H1 (cell line): ENCODE data around the gene STRADB. TPM values are rescaled to one million over a fixed set of nuclear protein-coding genes. Genes with fewer than 3 reads are reported as not detected.

Source experiments
- CTCF ChIA-PET: fragments of 300-600 bp; sonication (Branson Sonifier 250); formaldehyde crosslinking; loops from one replicate; lab custom pipeline; 2021; ENCODE audit not compliant: partially characterized antibody; lab: Charles Lee
- POLR2A ChIA-PET: fragments of 300-600 bp; sonication (Branson Sonifier 250); formaldehyde crosslinking; loops from one replicate; lab custom pipeline; 2021; ENCODE audit warnings: inconsistent platforms; ENCODE audit not compliant: partially characterized antibody; lab: Charles Lee
- DNase-seq, 2 experiments: peaks; one replicate each; pipeline versions ENCODE4 v3.0.0 to v3.0.0-alpha.2; 2010 to 2022; ENCODE audit warnings: low spot score in 2 of 2, low read depth in 1 of 2, mixed read lengths in 1 of 2
- FAIRE-seq: peaks from 2 replicates; lab custom pipeline; 2011; peaks lifted over from hg19 to GRCh38; lab: Jason Lieb, UNC
- H2AFZ ChIP-seq: 2 replicates; pipeline ENCODE4 v1.8.1; 2012; ENCODE audit warnings: low read length, inconsistent platforms
- H2AK5ac ChIP-seq: 2 replicates; pipeline ENCODE4 v1.6.1; 2013; ENCODE audit warnings: low read depth, low read length
- H2BK120ac ChIP-seq: replicated peaks from 2 replicates; pipeline ENCODE3; 2013; ENCODE audit warnings: low read depth, low read length, inconsistent platforms
- H2BK12ac ChIP-seq: 2 replicates; pipeline ENCODE4 v1.6.1; 2013; ENCODE audit warnings: low read depth, low read length
- H2BK15ac ChIP-seq: 2 replicates; pipeline ENCODE4 v1.6.1; 2013; ENCODE audit warnings: low read length
- H2BK20ac ChIP-seq: 2 replicates; pipeline ENCODE4 v1.6.1; 2013; ENCODE audit warnings: low read length
- H2BK5ac ChIP-seq: 2 replicates; pipeline ENCODE4 v1.6.1; 2013; ENCODE audit warnings: low read depth, low read length
- H3K14ac ChIP-seq: 2 replicates; pipeline ENCODE4 v1.6.1; 2013; ENCODE audit warnings: inconsistent platforms; ENCODE audit not compliant: insufficient read length
- H3K18ac ChIP-seq: 2 replicates; pipeline ENCODE4 v1.6.1; 2013; ENCODE audit warnings: low read length; ENCODE audit errors: extremely low read depth
- H3K23ac ChIP-seq: 2 replicates; pipeline ENCODE4 v1.6.1; 2013; ENCODE audit warnings: inconsistent platforms; ENCODE audit not compliant: insufficient read length
- H3K23me2 ChIP-seq: 2 replicates; pipeline ENCODE4 v1.6.1; 2013; ENCODE audit warnings: low read depth, low read length
- H3K27ac ChIP-seq: 2 replicates; pipeline ENCODE4 v1.6.1; 2011; ENCODE audit warnings: low read depth, low read length, inconsistent platforms
- H3K27me3 ChIP-seq, 4 experiments: replicated peaks in 1 of 4; 1 replicate in 1 of 4; 2 replicates in 3 of 4; pipeline versions ENCODE4 v1.6.1 to v1.8.1; 2011 to 2013; ENCODE audit warnings: low read length in 3 of 4, mild to moderate bottlenecking in 3 of 4, inconsistent platforms in 2 of 4, mixed read lengths in 2 of 4, moderate library complexity in 1 of 4; ENCODE audit not compliant: control insufficient read depth in 3 of 4, insufficient read depth in 3 of 4; ENCODE audit errors: extremely low read depth in 1 of 4
- H3K36me3 ChIP-seq, 4 experiments: 2 replicates each; pipeline versions ENCODE4 v1.6.1 to v1.8.1; 2011 to 2013; ENCODE audit warnings: mild to moderate bottlenecking in 4 of 4, low read length in 3 of 4, moderate library complexity in 2 of 4, control low read depth in 1 of 4, inconsistent platforms in 1 of 4; ENCODE audit not compliant: insufficient read depth in 4 of 4, control insufficient read depth in 2 of 4
- H3K4ac ChIP-seq: replicated peaks from 2 replicates; pipeline ENCODE3; 2013; ENCODE audit warnings: low read length, low read depth, mixed read lengths, inconsistent platforms; ENCODE audit not compliant: insufficient read length
- H3K4me1 ChIP-seq, 4 experiments: replicated peaks in 1 of 4; 1 replicate in 1 of 4; 2 replicates in 3 of 4; pipeline versions ENCODE4 v1.6.1 to v1.8.1; 2011 to 2013; ENCODE audit warnings: low read length in 3 of 4, inconsistent platforms in 2 of 4, mixed read lengths in 1 of 4; ENCODE audit not compliant: insufficient read depth in 4 of 4, control insufficient read depth in 3 of 4
- H3K4me2 ChIP-seq, 2 experiments: 2 replicates each; pipeline versions ENCODE4 v1.6.1 to v1.8.1; 2011 to 2013; ENCODE audit warnings: low read depth in 2 of 2, low read length in 2 of 2, control low read depth in 1 of 2, inconsistent platforms in 1 of 2, mild to moderate bottlenecking in 1 of 2; ENCODE audit not compliant: insufficient read depth in 1 of 2
- H3K4me3 ChIP-seq, 4 experiments: fragments of 200-600, 300-600 bp in 1 of 4; sonication (generic), shearing (Covaris generic), sonication (Bioruptor Twin) in 1 of 4; 2 replicates each; pipeline versions ENCODE4 v1.5.1 to v1.8.1; 2011 to 2016; ENCODE audit warnings: low read length in 4 of 4, low read depth in 3 of 4, control low read depth in 2 of 4, inconsistent platforms in 2 of 4, mild to moderate bottlenecking in 2 of 4, mixed read lengths in 1 of 4, moderate library complexity in 1 of 4; ENCODE audit not compliant: insufficient read depth in 2 of 4; ENCODE audit errors: extremely low read depth in 1 of 4
- H3K56ac ChIP-seq: replicated peaks from 2 replicates; pipeline ENCODE3; 2013; ENCODE audit warnings: low read depth, mild to moderate bottlenecking, mixed read lengths, low read length, inconsistent platforms; ENCODE audit not compliant: insufficient read length
- H3K79me1 ChIP-seq: 2 replicates; pipeline ENCODE4 v1.6.1; 2013; ENCODE audit warnings: low read depth, low read length, control low read depth
- H3K79me2 ChIP-seq, 2 experiments: 2 replicates each; pipeline versions ENCODE4 v1.6.1 to v1.8.1; 2012 to 2013; ENCODE audit warnings: low read length in 2 of 2, mild to moderate bottlenecking in 2 of 2, inconsistent platforms in 1 of 2; ENCODE audit not compliant: insufficient read depth in 2 of 2, control insufficient read depth in 1 of 2
- H3K9ac ChIP-seq, 4 experiments: replicated peaks in 1 of 4; 1 replicate in 1 of 4; 2 replicates in 3 of 4; pipeline versions ENCODE4 v1.6.1 to v1.8.1; 2011 to 2013; ENCODE audit warnings: low read depth in 3 of 4, low read length in 3 of 4, control low read depth in 2 of 4, mild to moderate bottlenecking in 2 of 4, moderate library complexity in 2 of 4, inconsistent platforms in 1 of 4; ENCODE audit errors: extremely low read depth in 1 of 4
- H3K9me3 ChIP-seq, 2 experiments: 2 replicates each; pipeline versions ENCODE4 v1.6.1 to v1.8.1; 2012 to 2013; ENCODE audit warnings: mild to moderate bottlenecking in 2 of 2, moderate library complexity in 2 of 2, control low read depth in 1 of 2, inconsistent platforms in 1 of 2, low read depth in 1 of 2, low read length in 1 of 2, mixed read lengths in 1 of 2; ENCODE audit not compliant: insufficient read depth in 2 of 2
- H4K20me1 ChIP-seq, 2 experiments: replicated peaks in 1 of 2; 2 replicates each; pipeline versions ENCODE3 to v1.8.1; 2011 to 2013; ENCODE audit warnings: inconsistent platforms in 2 of 2, low read length in 2 of 2, mild to moderate bottlenecking in 1 of 2; ENCODE audit not compliant: insufficient read depth in 2 of 2, control insufficient read depth in 1 of 2
- H4K5ac ChIP-seq: 2 replicates; pipeline ENCODE4 v1.6.1; 2013; ENCODE audit warnings: low read length, low read depth, mixed read lengths, inconsistent platforms; ENCODE audit not compliant: insufficient read length
- H4K8ac ChIP-seq: 2 replicates; pipeline ENCODE4 v1.8.0; 2013; ENCODE audit warnings: mild to moderate bottlenecking, moderate library complexity, low read length, inconsistent platforms; ENCODE audit not compliant: insufficient read depth; ENCODE audit errors: extremely low read depth
- H4K91ac ChIP-seq: replicated peaks from 2 replicates; pipeline ENCODE3; 2013; ENCODE audit warnings: low read length, mixed read lengths, inconsistent platforms; ENCODE audit not compliant: insufficient read length
- BACH1 ChIP-seq: IDR thresholded peaks from 2 replicates; pipeline ENCODE4 v1.6.1; 2012; ENCODE audit warnings: low read length, improper control_type of control experiment
- CBX8 ChIP-seq: fragments of 300-800, 300-1000 bp; sonication (generic); IDR thresholded peaks from 2 replicates; pipeline ENCODE4 v1.7.1; 2016; ENCODE audit warnings: low read depth, low read length, borderline replicate concordance
- HDAC6 ChIP-seq: IDR thresholded peaks from one replicate; pipeline ENCODE4 v1.7.1; 2012; ENCODE audit warnings: low read depth, mild to moderate bottlenecking, inconsistent platforms, low read length, moderate library complexity
- PHF8 ChIP-seq: fragments of 200-600 bp; sonication (generic); conservative IDR thresholded peaks from 2 replicates; pipeline ENCODE4 v1.7.1; 2012; ENCODE audit warnings: low read depth, mild to moderate bottlenecking, inconsistent platforms, low read length, moderate library complexity
- POLR2A ChIP-seq, 2 experiments: IDR thresholded peaks; 1 replicate in 1 of 2; 2 replicates in 1 of 2; pipeline ENCODE4 v1.6.1; 2011; ENCODE audit warnings: low read depth in 2 of 2, low read length in 2 of 2, mild to moderate bottlenecking in 2 of 2; ENCODE audit errors: control extremely low read depth in 1 of 2
- RAD21 ChIP-seq, 2 experiments: IDR thresholded peaks in 1 of 2; conservative IDR thresholded peaks in 1 of 2; 2 replicates each; pipeline ENCODE4 v1.6.1; 2011; ENCODE audit warnings: low read depth in 2 of 2, low read length in 2 of 2, improper control_type of control experiment in 1 of 2, inconsistent platforms in 1 of 2, mild to moderate bottlenecking in 1 of 2, moderate library complexity in 1 of 2
- SIX5 ChIP-seq: IDR thresholded peaks from 2 replicates; pipeline ENCODE4 v1.6.1; 2011; ENCODE audit warnings: mild to moderate bottlenecking, low read depth, low read length
- SRF ChIP-seq: IDR thresholded peaks from 2 replicates; pipeline ENCODE4 v1.6.1; 2011; ENCODE audit warnings: mild to moderate bottlenecking, low read depth, low read length, moderate library complexity
- ZNF274 ChIP-seq: IDR thresholded peaks from 2 replicates; pipeline ENCODE4 v1.7.0; 2012; ENCODE audit warnings: low read length, borderline replicate concordance; ENCODE audit errors: extremely low read depth
- WGBS, 2 experiments: shearing (Covaris generic) in 1 of 2; methylation state at CpG; one replicate each; pipeline versions ENCODE4 v1.1.6 to v1.1.7; 2013 to 2015; ENCODE audit warnings: low lambda C conversion rate in 2 of 2, mixed read lengths in 2 of 2, inconsistent platforms in 1 of 2, low coverage in 1 of 2, missing lambda C conversion rate in 1 of 2; ENCODE audit not compliant: insufficient replicate concordance in 2 of 2, insufficient coverage in 1 of 2, insufficient read length in 1 of 2; ENCODE audit errors: extremely low coverage in 1 of 2, missing lambda C conversion rate in 1 of 2; 5-methylcytosine and 5-hydroxymethylcytosine counted together
- polyA plus RNA-seq, 7 experiments: library from polyadenylated mRNA; depleted of rRNA in 3 of 7; stranded (reverse) in 5 of 7; unstranded in 2 of 7; fragments of >200 nt in 5 of 7; fragments of 200-250 nt in 2 of 7; gene quantifications; 1 replicate in 5 of 7; 2 replicates in 1 of 7; 4 replicates in 1 of 7; pipeline versions ENCODE4 v1.2.1 to v1.2.3, GENCODE V29; 2011 to 2013; ENCODE audit warnings: missing spikeins in 2 of 7, mixed read lengths in 2 of 7
- total RNA-seq: library from RNA; stranded (reverse); fragmentation: NEBNext Ultra II Directional; extraction: Animal tissue kit (Norgen Biotek cat#: 25700); gene quantifications from 2 replicates; pipeline ENCODE4 v1.2.1, GENCODE V29; 2021
- TF ChIP-seq, protein P1 (sequence below), 3 experiments: IDR thresholded peaks; 1 replicate in 2 of 3; 2 replicates in 1 of 3; pipeline versions ENCODE4 v1.5.1 to v1.6.1; 2011; ENCODE audit warnings: low read length in 3 of 3, mild to moderate bottlenecking in 3 of 3, inconsistent platforms in 2 of 3, low read depth in 1 of 3, moderate library complexity in 1 of 3; ENCODE audit not compliant: insufficient read depth in 1 of 3; ENCODE audit errors: control extremely low read depth in 1 of 3

STRADB gene
- total and polyA plus RNA-seq, 2 of the 8 experiments (the other 6 are each of a cell fraction or from before 2014, with no cell fraction given) = 20.9 to 34.9 TPM

DNA sequence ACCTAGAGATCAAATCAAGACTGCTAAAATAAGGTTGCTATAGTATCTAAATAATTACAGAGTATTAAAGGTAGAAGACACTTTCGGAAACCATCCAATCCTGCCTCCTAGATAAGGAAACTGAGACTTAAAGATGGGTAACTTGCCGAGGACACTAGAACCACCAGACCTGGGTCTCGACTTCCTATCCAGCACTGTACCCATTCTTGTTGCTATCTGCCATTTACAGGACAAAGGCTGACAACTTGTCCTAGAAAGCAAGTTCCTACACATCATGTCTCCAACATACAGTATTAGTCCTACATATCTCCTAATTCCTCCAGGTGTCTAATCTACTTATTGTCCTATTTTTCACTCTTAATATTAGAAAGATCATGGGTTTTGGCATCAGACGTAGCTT, 38.0 kb upstream of the STRADB start:
- POLR2A ChIA-PET = interaction anchor here (1.3 kb wide), 1 partner anchor 16 kb away, joined by 4 read pairs; no protein-coding TSS in a partner anchor
- no peak for DNase-seq

More for the DNA sequence above, 38.0 kb upstream of the STRADB start:
- no peak overlapping the region for H3K56ac ChIP-seq
- 61% methylated on average over 4 of the region's 4 CpGs; no CpG with 5 or more reads in 1 of the 2 experiments for WGBS, 2 experiments
- no peak overlapping the region for H4K5ac ChIP-seq
- no peak overlapping the region for H2BK5ac ChIP-seq
- H2BK120ac ChIP-seq = no peak overlapping the region
- H3K9ac ChIP-seq = no peak overlapping the region
- no peak overlapping the region for H3K14ac ChIP-seq
- H3K27ac ChIP-seq = no peak overlapping the region
- no peak overlapping the region for H2AFZ ChIP-seq
- H2AK5ac ChIP-seq = no peak overlapping the region
- no peak overlapping the region for H3K4me3 ChIP-seq
- no peaks in the 10 kb centered on the region for H3K79me2 ChIP-seq
- H3K36me3 ChIP-seq = no peaks in the 10 kb centered on the region
- H2BK20ac ChIP-seq = no peak overlapping the region
- H2BK12ac ChIP-seq = no peak overlapping the region
- H3K23me2 ChIP-seq = no peaks in the 10 kb centered on the region
- H3K18ac ChIP-seq = no peak overlapping the region
- H3K23ac ChIP-seq = no peak overlapping the region
- no peak overlapping the region for H4K91ac ChIP-seq
- H3K27me3 ChIP-seq = no peaks in the 10 kb centered on the region
- no peaks in the 10 kb centered on the region for H3K79me1 ChIP-seq
- no peak for FAIRE-seq
- CTCF ChIA-PET = interaction anchor here (0.7 to 1.7 kb wide), 6 partner anchors 30 to 269 kb away, joined by 3 to 4 read pairs (median 3); no protein-coding TSS in a partner anchor
- TF ChIP-seq SIX5 = no peak
- no peak for TF ChIP-seq BACH1
- no peak for TF ChIP-seq PHF8
- TF ChIP-seq ZNF274 = no peak
- no peak for TF ChIP-seq SRF
- no peak for TF ChIP-seq HDAC6
- no peak for TF ChIP-seq POLR2A (IDR thresholded peaks at IDR 0.05; ENCODE audit: control extremely low read depth in 1 of 2, low read depth in 2 of 2, low read length in 2 of 2)
- no peak for TF ChIP-seq RAD21 (IDR thresholded peaks at IDR 0.05 in 1 of 2, conservative IDR thresholded peaks at IDR 0.05 in 1 of 2; ENCODE audit: low read depth in 2 of 2, low read length in 2 of 2)
- TF ChIP-seq CBX8 = no peak
- TF ChIP-seq, protein P1, sequence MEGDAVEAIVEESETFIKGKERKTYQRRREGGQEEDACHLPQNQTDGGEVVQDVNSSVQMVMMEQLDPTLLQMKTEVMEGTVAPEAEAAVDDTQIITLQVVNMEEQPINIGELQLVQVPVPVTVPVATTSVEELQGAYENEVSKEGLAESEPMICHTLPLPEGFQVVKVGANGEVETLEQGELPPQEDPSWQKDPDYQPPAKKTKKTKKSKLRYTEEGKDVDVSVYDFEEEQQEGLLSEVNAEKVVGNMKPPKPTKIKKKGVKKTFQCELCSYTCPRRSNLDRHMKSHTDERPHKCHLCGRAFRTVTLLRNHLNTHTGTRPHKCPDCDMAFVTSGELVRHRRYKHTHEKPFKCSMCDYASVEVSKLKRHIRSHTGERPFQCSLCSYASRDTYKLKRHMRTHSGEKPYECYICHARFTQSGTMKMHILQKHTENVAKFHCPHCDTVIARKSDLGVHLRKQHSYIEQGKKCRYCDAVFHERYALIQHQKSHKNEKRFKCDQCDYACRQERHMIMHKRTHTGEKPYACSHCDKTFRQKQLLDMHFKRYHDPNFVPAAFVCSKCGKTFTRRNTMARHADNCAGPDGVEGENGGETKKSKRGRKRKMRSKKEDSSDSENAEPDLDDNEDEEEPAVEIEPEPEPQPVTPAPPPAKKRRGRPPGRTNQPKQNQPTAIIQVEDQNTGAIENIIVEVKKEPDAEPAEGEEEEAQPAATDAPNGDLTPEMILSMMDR (IDR thresholded peaks at IDR 0.05; ENCODE audit: control extremely low read depth in 1 of 3, insufficient read depth in 1 of 3, low read depth in 1 of 3, low read length in 3 of 3) = no peak
- TF ChIP-seq, all 59 proteins: peak for 0
- Histone ChIP-seq H3K4me2 (no peak overlapping the region), H4K8ac (no peak overlapping the region), H3K4ac (no peak overlapping the region), H2BK15ac (no peak overlapping the region), H3K9me3 (no peaks in the 10 kb centered on the region), H4K20me1 (peaks cover 0 to 1% of the 10 kb centered on the region in 2 experiments), H3K4me1 (peaks cover 0 to 3% (median 0%) of the 10 kb centered on the region in 4 experiments; a peak in 1 of 7 replicates)
